IMR-90 (cell line): ENCODE results near the gene CACNA1D. TPM values are rescaled to one million over a fixed set of nuclear protein-coding genes. Genes with fewer than 3 reads are reported as not detected.

Experiments used
- ATAC-seq: fragments of 200-7000 bp; cut with Tn5 transposase; 2 replicates; pipeline ENCODE4 v1.9.1; 2020; ENCODE audit warnings: low read depth, mild to moderate bottlenecking, moderate library complexity
- BruUV-seq: library from RNA; stranded (reverse); fragments of 400-500 nt; replicated peaks from 2 replicates; lab custom pipeline; 2021; lab: Mats Ljungman, UMichigan
- CTCF ChIA-PET: fragments of 300-600 bp; formaldehyde crosslinking; extraction: SDS; loops from one replicate; lab custom pipeline; 2021; ENCODE audit warnings: antibody characterized with exemption; lab: Yijun Ruan, JAX
- POLR2A ChIA-PET: fragments of 300-600 bp; sonication (Branson Sonifier 250); formaldehyde crosslinking; loops from one replicate; lab custom pipeline; 2022; ENCODE audit warnings: antibody characterized with exemption; ENCODE audit not compliant: unreplicated experiment; lab: Charles Lee
- DNase-seq: peaks from one replicate; pipeline ENCODE4 v3.0.0; 2013
- H2AFZ ChIP-seq: replicated peaks from 2 replicates; pipeline ENCODE3; 2013; ENCODE audit warnings: low read length, mild to moderate bottlenecking; ENCODE audit not compliant: poor library complexity
- H2AK5ac ChIP-seq: 2 replicates; pipeline ENCODE4 v1.6.1; 2013; ENCODE audit warnings: low read depth, low read length, inconsistent platforms
- H2AK9ac ChIP-seq: replicated peaks from 2 replicates; pipeline ENCODE3; 2013; ENCODE audit warnings: mild to moderate bottlenecking, low read depth, low read length, moderate library complexity; ENCODE audit not compliant: poor library complexity
- H2BK120ac ChIP-seq: 2 replicates; pipeline ENCODE4 v1.6.1; 2013; ENCODE audit warnings: low read depth, low read length, inconsistent platforms
- H2BK15ac ChIP-seq: 3 replicates; pipeline ENCODE4 v1.6.1; 2013; ENCODE audit warnings: low read depth, low read length, inconsistent platforms
- H2BK20ac ChIP-seq: 2 replicates; pipeline ENCODE4 v1.6.1; 2013; ENCODE audit warnings: low read depth, mild to moderate bottlenecking, inconsistent platforms, low read length, moderate library complexity
- H2BK5ac ChIP-seq: 2 replicates; pipeline ENCODE4 v1.6.1; 2013; ENCODE audit warnings: mild to moderate bottlenecking, low read depth, low read length, inconsistent platforms; ENCODE audit not compliant: poor library complexity, severe bottlenecking
- H3K14ac ChIP-seq: replicated peaks from 2 replicates; pipeline ENCODE4 v1.6.1; 2013; ENCODE audit warnings: low read depth, low read length, inconsistent platforms
- H3K18ac ChIP-seq: 2 replicates; pipeline ENCODE4 v1.6.1; 2013; ENCODE audit warnings: low read depth, low read length, control low read depth
- H3K23ac ChIP-seq: 2 replicates; pipeline ENCODE4 v1.6.1; 2013; ENCODE audit warnings: low read depth, low read length, inconsistent platforms
- H3K27ac ChIP-seq: 2 replicates; pipeline ENCODE4 v1.5.1; 2013; ENCODE audit warnings: mild to moderate bottlenecking, control low read depth, low read length; ENCODE audit not compliant: insufficient read depth
- H3K27me3 ChIP-seq: 2 replicates; pipeline ENCODE4 v1.6.1; 2013; ENCODE audit warnings: low read length; ENCODE audit not compliant: control insufficient read depth, insufficient read depth
- H3K36me3 ChIP-seq: 2 replicates; pipeline ENCODE4 v1.6.1; 2013; ENCODE audit warnings: low read length, mixed read lengths; ENCODE audit not compliant: control insufficient read depth, insufficient read depth
- H3K4ac ChIP-seq: 2 replicates; pipeline ENCODE4 v1.6.1; 2013; ENCODE audit warnings: low read depth, low read length, inconsistent platforms
- H3K4me1 ChIP-seq: 2 replicates; pipeline ENCODE4 v1.6.1; 2013; ENCODE audit warnings: low read length, mixed read lengths; ENCODE audit not compliant: control insufficient read depth, insufficient read depth
- H3K4me2 ChIP-seq: 2 replicates; pipeline ENCODE4 v1.6.1; 2013; ENCODE audit warnings: low read depth, mild to moderate bottlenecking, control low read depth, low read length, moderate library complexity
- H3K4me3 ChIP-seq: 2 replicates; pipeline ENCODE4 v1.5.1; 2013; ENCODE audit warnings: low read depth, mild to moderate bottlenecking, control low read depth, low read length, moderate library complexity; ENCODE audit not compliant: insufficient read depth
- H3K56ac ChIP-seq: 2 replicates; pipeline ENCODE4 v1.6.1; 2013; ENCODE audit warnings: low read length, inconsistent platforms; ENCODE audit not compliant: insufficient read depth; ENCODE audit errors: extremely low read depth
- H3K79me1 ChIP-seq, 2 experiments: 2 replicates each; pipeline ENCODE4 v1.6.1; 2013; ENCODE audit warnings: low read length in 2 of 2, inconsistent platforms in 1 of 2, low read depth in 1 of 2
- H3K9ac ChIP-seq: 2 replicates; pipeline ENCODE4 v1.6.1; 2013; ENCODE audit warnings: low read depth, low read length, control low read depth
- H3K9me1 ChIP-seq: 2 replicates; pipeline ENCODE4 v1.6.1; 2013; ENCODE audit warnings: low read length, inconsistent platforms; ENCODE audit not compliant: insufficient read depth
- H3K9me3 ChIP-seq: 2 replicates; pipeline ENCODE4 v1.6.1; 2013; ENCODE audit warnings: low read length; ENCODE audit not compliant: control insufficient read depth, insufficient read depth
- H4K20me1 ChIP-seq: 2 replicates; pipeline ENCODE4 v1.6.1; 2013; ENCODE audit warnings: low read length, inconsistent platforms; ENCODE audit not compliant: insufficient read depth
- H4K5ac ChIP-seq: 2 replicates; pipeline ENCODE4 v1.6.1; 2013; ENCODE audit warnings: mild to moderate bottlenecking, low read depth, low read length, control low read depth
- H4K8ac ChIP-seq, 2 experiments: 2 replicates each; pipeline ENCODE4 v1.6.1; 2013; ENCODE audit warnings: low read depth in 2 of 2, low read length in 2 of 2, control low read depth in 1 of 2, inconsistent platforms in 1 of 2
- H4K91ac ChIP-seq: 2 replicates; pipeline ENCODE4 v1.6.1; 2013; ENCODE audit warnings: low read depth, low read length, inconsistent platforms; ENCODE audit not compliant: insufficient read depth
- BHLHE40 ChIP-seq: fragments of 150-350 bp; IDR thresholded peaks from 2 replicates; pipeline ENCODE4 v1.6.1; 2016; ENCODE audit warnings: mild to moderate bottlenecking, low read depth, low read length
- CEBPB ChIP-seq: IDR thresholded peaks from 2 replicates; pipeline ENCODE4 v1.6.1; 2012; ENCODE audit warnings: low read depth, low read length, improper control_type of control experiment
- CHD1 ChIP-seq: IDR thresholded peaks from 2 replicates; pipeline ENCODE4 v1.6.1; 2012; ENCODE audit warnings: low read depth, low read length, improper control_type of control experiment
- FOS ChIP-seq: fragments of 150-350 bp; IDR thresholded peaks from 2 replicates; pipeline ENCODE4 v1.6.1; 2016; ENCODE audit warnings: low read depth, low read length
- MAFK ChIP-seq: IDR thresholded peaks from 2 replicates; pipeline ENCODE4 v1.6.1; 2012; ENCODE audit warnings: low read depth, low read length, improper control_type of control experiment
- MAZ ChIP-seq: IDR thresholded peaks from 2 replicates; pipeline ENCODE4 v1.6.1; 2012; ENCODE audit warnings: low read depth, mild to moderate bottlenecking, low read length, improper control_type of control experiment, moderate library complexity, borderline replicate concordance
- MXI1 ChIP-seq: IDR thresholded peaks from 2 replicates; pipeline ENCODE4 v1.6.1; 2012; ENCODE audit warnings: low read depth, mild to moderate bottlenecking, low read length, moderate library complexity, borderline replicate concordance
- NFE2L2 ChIP-seq: fragments of 150-350 bp; IDR thresholded peaks from 2 replicates; pipeline ENCODE4 v1.6.1; 2016; ENCODE audit warnings: low read depth, mild to moderate bottlenecking, low read length
- RAD21 ChIP-seq: IDR thresholded peaks from 2 replicates; pipeline ENCODE4 v1.6.1; 2012; ENCODE audit warnings: low read length, improper control_type of control experiment
- RCOR1 ChIP-seq: IDR thresholded peaks from 2 replicates; pipeline ENCODE4 v1.6.1; 2012; ENCODE audit warnings: mild to moderate bottlenecking, low read length, improper control_type of control experiment; ENCODE audit not compliant: insufficient replicate concordance
- RFX5 ChIP-seq: IDR thresholded peaks from 2 replicates; pipeline ENCODE4 v1.8.0; 2012; ENCODE audit warnings: low read depth, mild to moderate bottlenecking, low read length, moderate library complexity
- SMC3 ChIP-seq: fragments of 150-350 bp; IDR thresholded peaks from 2 replicates; pipeline ENCODE4 v1.6.1; 2016; ENCODE audit warnings: low read depth, mild to moderate bottlenecking, antibody characterized with exemption, low read length, moderate library complexity
- USF2 ChIP-seq: fragments of 150-350 bp; IDR thresholded peaks from 2 replicates; pipeline ENCODE4 v1.6.1; 2017; ENCODE audit warnings: mild to moderate bottlenecking, antibody characterized with exemption, low read length, low read depth
- WGBS, 2 experiments: methylation state at CpG; one replicate each; pipeline versions ENCODE4 v1.1.5 to v1.1.7; 2013; ENCODE audit warnings: missing lambda C conversion rate in 2 of 2; ENCODE audit not compliant: insufficient read length in 1 of 2; ENCODE audit errors: extremely low coverage in 2 of 2; 5-methylcytosine and 5-hydroxymethylcytosine counted together
- dilution Hi-C: fragments of 300-500 bp; cut with HindIII; formaldehyde crosslinking; loops from one replicate; pipeline ENCODE4 v1.14.3; 2018; ENCODE audit warnings: low sequenced_read_pairs; ENCODE audit not compliant: unreplicated experiment
- in situ Hi-C: fragments of 300-500 bp; cut with MboI; formaldehyde crosslinking; loops from 3 replicates; pipeline ENCODE4 v1.14.3; 2019; ENCODE audit warnings: low sequenced_read_pairs, inconsistent platforms, mixed read lengths
- intact Hi-C: fragments of 100-400 bp; cut with micrococcal nuclease; formaldehyde crosslinking; loops from 2 replicates; pipeline ENCODE4 v1.10.0; 2022
- polyA plus RNA-seq, 3 experiments: library from polyadenylated mRNA; depleted of rRNA; stranded (reverse); fragments of >200 nt; gene quantifications; 2 replicates each; pipeline ENCODE4 v1.2.3, GENCODE V29; 2012; ENCODE audit warnings: low replicate concordance in 1 of 3
- total RNA-seq: library from RNA; depleted of rRNA; stranded (reverse); fragments of >200 nt; gene quantifications from 2 replicates; pipeline ENCODE4 v1.2.3, GENCODE V29; 2012
- TF ChIP-seq, protein P1 (sequence below): conservative IDR thresholded peaks from 2 replicates; pipeline ENCODE4 v1.5.1; 2012; ENCODE audit warnings: mild to moderate bottlenecking, low read depth, low read length, improper control_type of control experiment
- TF ChIP-seq, protein P2 (sequence below): fragments of 150-350 bp; IDR thresholded peaks from 2 replicates; pipeline ENCODE4 v1.6.1; 2016; ENCODE audit warnings: low read depth, mild to moderate bottlenecking, low read length, moderate library complexity, borderline replicate concordance

Gene CACNA1D
- total and polyA plus RNA-seq, 2 of the 4 experiments (the other 2 are of a cell fraction) = 0.07 TPM; not detected in 1

DNA sequence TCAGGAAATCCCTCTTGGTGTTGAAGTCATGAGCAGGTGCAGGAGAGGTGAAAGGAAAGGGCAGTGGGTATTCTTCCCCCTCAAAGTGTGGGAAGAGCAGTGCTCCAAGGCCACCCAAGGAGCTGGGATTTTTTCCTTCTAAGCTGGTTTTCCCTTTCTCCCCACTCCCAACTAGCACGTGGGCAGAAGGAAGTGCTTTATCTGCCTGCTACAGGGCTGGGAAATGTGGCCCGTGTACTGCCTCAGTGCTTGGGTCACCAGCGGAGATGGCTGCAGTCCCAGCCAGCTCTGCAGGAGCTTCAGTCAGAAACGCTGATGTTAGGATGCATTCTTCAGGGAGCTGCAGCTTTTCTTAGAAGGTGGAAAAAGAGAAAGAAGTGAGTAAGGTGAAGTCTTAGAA, 99.2 kb downstream of the CACNA1D start:
- Histone ChIP-seq H2BK15ac (no peak overlapping the region), H3K36me3 (no peaks in the 10 kb centered on the region), H2BK120ac (no peak overlapping the region), H3K4me3 (no peak overlapping the region), H4K20me1 (no peaks in the 10 kb centered on the region), H3K14ac (no peak overlapping the region), H4K8ac (no peak overlapping the region), H2AK9ac (no peak overlapping the region), H3K23ac (no peak overlapping the region), H3K18ac (no peak overlapping the region), H2AK5ac (no peak overlapping the region), H3K9me3 (no peaks in the 10 kb centered on the region), H2AFZ (no peak overlapping the region), H2BK5ac (no peak overlapping the region), H3K9me1 (no peaks in the 10 kb centered on the region), H4K91ac (no peak overlapping the region), H3K79me1 (no peaks in the 10 kb centered on the region), H3K27ac (no peak overlapping the region), H2BK20ac (no peak overlapping the region), H3K27me3 (no peaks in the 10 kb centered on the region), H3K4me1 (no peaks in the 10 kb centered on the region), H4K5ac (no peak overlapping the region), H3K4me2 (no peak overlapping the region), H3K56ac (no peak overlapping the region), H3K9ac (no peak overlapping the region), H3K4ac (no peak overlapping the region)
- no peak for DNase-seq
- intact Hi-C loops = no loop called here
- ChIA-PET POLR2A (no interaction called here), CTCF (no interaction called here)
- TF ChIP-seq CHD1 (no peak), MXI1 (no peak), CEBPB (no peak), FOS (no peak), MAZ (no peak), SMC3 (no peak), BHLHE40 (no peak), RAD21 (no peak), RCOR1 (no peak), MAFK (no peak), RFX5 (no peak), USF2 (no peak), NFE2L2 (no peak)
- TF ChIP-seq, protein P1, sequence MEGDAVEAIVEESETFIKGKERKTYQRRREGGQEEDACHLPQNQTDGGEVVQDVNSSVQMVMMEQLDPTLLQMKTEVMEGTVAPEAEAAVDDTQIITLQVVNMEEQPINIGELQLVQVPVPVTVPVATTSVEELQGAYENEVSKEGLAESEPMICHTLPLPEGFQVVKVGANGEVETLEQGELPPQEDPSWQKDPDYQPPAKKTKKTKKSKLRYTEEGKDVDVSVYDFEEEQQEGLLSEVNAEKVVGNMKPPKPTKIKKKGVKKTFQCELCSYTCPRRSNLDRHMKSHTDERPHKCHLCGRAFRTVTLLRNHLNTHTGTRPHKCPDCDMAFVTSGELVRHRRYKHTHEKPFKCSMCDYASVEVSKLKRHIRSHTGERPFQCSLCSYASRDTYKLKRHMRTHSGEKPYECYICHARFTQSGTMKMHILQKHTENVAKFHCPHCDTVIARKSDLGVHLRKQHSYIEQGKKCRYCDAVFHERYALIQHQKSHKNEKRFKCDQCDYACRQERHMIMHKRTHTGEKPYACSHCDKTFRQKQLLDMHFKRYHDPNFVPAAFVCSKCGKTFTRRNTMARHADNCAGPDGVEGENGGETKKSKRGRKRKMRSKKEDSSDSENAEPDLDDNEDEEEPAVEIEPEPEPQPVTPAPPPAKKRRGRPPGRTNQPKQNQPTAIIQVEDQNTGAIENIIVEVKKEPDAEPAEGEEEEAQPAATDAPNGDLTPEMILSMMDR = no peak
- TF ChIP-seq, protein P2, sequence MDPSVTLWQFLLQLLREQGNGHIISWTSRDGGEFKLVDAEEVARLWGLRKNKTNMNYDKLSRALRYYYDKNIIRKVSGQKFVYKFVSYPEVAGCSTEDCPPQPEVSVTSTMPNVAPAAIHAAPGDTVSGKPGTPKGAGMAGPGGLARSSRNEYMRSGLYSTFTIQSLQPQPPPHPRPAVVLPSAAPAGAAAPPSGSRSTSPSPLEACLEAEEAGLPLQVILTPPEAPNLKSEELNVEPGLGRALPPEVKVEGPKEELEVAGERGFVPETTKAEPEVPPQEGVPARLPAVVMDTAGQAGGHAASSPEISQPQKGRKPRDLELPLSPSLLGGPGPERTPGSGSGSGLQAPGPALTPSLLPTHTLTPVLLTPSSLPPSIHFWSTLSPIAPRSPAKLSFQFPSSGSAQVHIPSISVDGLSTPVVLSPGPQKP = no peak
- dilution Hi-C loops = no loop called here
- ATAC-seq = no peak
- in situ Hi-C loops = no loop called here
- no TSS peak for BruUV-seq
- WGBS, 2 experiments = 40% methylated on average over 2 of the region's 4 CpGs; no CpG with 5 or more reads in 1 of the 2 experiments
